Activated CD4-positive, alpha-beta T cell treated with anti-CD3 and anti-CD28 coated beads, Interleukin-2, amount 50 U/mL, for 1 hour (primary cell): Measurements from ENCODE around the gene RNASE13.
"Not testable (repeated sequence)": the region's sequence is repeated elsewhere in the genome, so short reads cannot be mapped to it uniquely, and the experiment has no call there.

Experiments
- DNase-seq: peaks from one replicate; pipeline ENCODE4 v3.0.0-alpha.2; 2020

The RNASE13 gene

GRCh38 chr14:21061347-21061668 lies 26.7 kb upstream of the RNASE13 start:
- DNase-seq: no peak

GRCh38 chr14:21060614-21061346 lies 26.2 kb upstream of the RNASE13 start:
- DNase-seq: no peak

GRCh38 chr14:21059842-21060613 lies 25.4 kb upstream of the RNASE13 start:
- no peak for DNase-seq

GRCh38 chr14:21058903-21059302 lies 24.3 kb upstream of the RNASE13 start:
- no peak for DNase-seq

- DNase-seq: no peak
Observed at GRCh38 chr14:21057803-21058675, 23.4 kb upstream of the RNASE13 start, which contains the start of gene RNASE8. Gene RNASE8, plus strand, starts transcription at chr14:21057822. Its CDS starts 71 bp downstream, at chr14:21057893.

GRCh38 chr14:21056520-21057163 lies 22.0 kb upstream of the RNASE13 start:
- DNase-seq: no peak

- no peak for DNase-seq
Observed at GRCh38 chr14:21055432-21056117, 21.0 kb upstream of the RNASE13 start.

- DNase-seq: no peak
Observed at GRCh38 chr14:21054768-21055145, 20.1 kb upstream of the RNASE13 start.

GRCh38 chr14:21054123-21054767 lies 19.6 kb upstream of the RNASE13 start:
- no peak for DNase-seq

- DNase-seq: no peak
Observed at GRCh38 chr14:21053184-21054122, 18.8 kb upstream of the RNASE13 start.

- DNase-seq: no peak
Observed at GRCh38 chr14:21050597-21050996, 16.0 kb upstream of the RNASE13 start.

GRCh38 chr14:21049271-21049673 lies 14.7 kb upstream of the RNASE13 start:
- DNase-seq: no peak

- DNase-seq: no peak
Observed at GRCh38 chr14:21048638-21049037, 14.0 kb upstream of the RNASE13 start.

GRCh38 chr14:21047378-21047781 lies 12.8 kb upstream of the RNASE13 start:
- no peak for DNase-seq

- DNase-seq: no peak
Observed at GRCh38 chr14:21043974-21044618, 9.5 kb upstream of the RNASE13 start.

- no peak for DNase-seq
Observed at GRCh38 chr14:21043387-21043973, 8.9 kb upstream of the RNASE13 start.

GRCh38 chr14:21042918-21043317 lies 8.3 kb upstream of the RNASE13 start:
- DNase-seq: no peak

- DNase-seq: no peak
Observed at GRCh38 chr14:21041676-21042433, 7.2 kb upstream of the RNASE13 start, which contains the start of gene RNASE7. Gene RNASE7, plus strand, starts transcription at chr14:21042362. Its CDS starts 631 bp downstream, at chr14:21042993.

GRCh38 chr14:21040941-21041340 lies 6.3 kb upstream of the RNASE13 start:
- DNase-seq: not testable (repeated sequence)
